ENCODE results near the gene MST1.

MST1 gene

GRCh38 chr3:49634736-49635135 is 54.5 kb downstream of the MST1 start:
- no peak for DNase-seq (ENCODE audit: low read depth in 2 of 2)

Data from stimulated activated CD8-positive, alpha-beta memory T cell treated with anti-CD3 and anti-CD28 coated beads, Interleukin-15, amount 100 ng/mL, for 4 hours (primary cell).